Dermis microvascular lymphatic vessel endothelial cell (primary cell): Measurements from ENCODE around the gene MAGI1. TPM values are rescaled to one million over a fixed set of nuclear protein-coding genes. Genes with fewer than 3 reads are reported as not detected.

Source experiments
- DNase-seq, 2 donors: peaks; one replicate each; pipeline versions ENCODE4 v3.0.0 to v3.0.0-alpha.2; 2010; ENCODE audit warnings: low read depth in 2 of 2
- total RNA-seq: library from RNA; depleted of rRNA; stranded (reverse); fragments of >200 nt; gene quantifications from 2 replicates; pipeline ENCODE4 v1.2.1, GENCODE V29; 2014

MAGI1 gene
- total RNA-seq, 1 donor from 2014 or later = 49.0 TPM

DNA sequence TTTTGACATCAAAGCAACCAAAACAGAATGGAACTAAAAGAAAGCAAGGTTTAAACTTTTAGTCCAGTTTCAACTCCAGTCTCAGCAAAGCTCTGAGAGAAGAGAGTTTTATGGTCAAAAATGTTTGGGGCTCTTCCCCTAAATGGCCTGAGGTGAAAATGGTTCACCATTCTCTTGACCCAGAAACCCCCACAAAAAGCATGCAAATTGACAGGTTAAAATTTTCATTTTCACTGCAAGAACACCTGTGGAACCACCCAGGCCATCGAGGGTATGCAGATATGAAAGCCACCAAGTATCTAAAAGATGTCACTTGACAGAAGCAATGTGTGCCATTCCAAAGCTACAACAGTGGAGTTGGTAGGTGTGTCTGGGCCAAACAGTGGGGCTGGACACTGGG lies 195.0 kb downstream of the MAGI1 start:
- DNase-seq = no peak

DNA sequence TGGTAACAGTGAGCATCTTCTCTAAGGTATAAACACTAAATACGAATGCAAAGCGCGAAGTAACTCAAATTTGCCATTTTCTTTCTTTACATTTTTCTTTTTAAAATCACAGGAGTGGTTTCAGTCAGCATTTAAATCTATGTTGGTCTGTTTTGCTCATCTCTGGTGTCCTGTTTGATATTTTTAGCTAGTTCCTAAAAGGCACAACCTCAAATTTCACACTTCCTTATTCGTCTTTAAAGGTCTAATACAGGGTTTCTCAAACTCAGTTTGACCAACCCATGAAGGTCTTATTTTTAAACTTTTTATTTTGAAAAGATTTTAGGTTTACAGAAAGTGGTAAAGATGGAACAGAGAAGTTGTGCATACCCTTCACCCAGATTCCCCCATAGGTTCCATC lies 201.1 kb downstream of the MAGI1 start:
- DNase-seq = no peak

- no peak for DNase-seq
These were observed 202.7 kb downstream of the MAGI1 start for GRCh38 chr3:65836047-65836446.

- peak in 1 of 2 donors; percentile 41 for DNase-seq
These were observed 204.8 kb downstream of the MAGI1 start for GRCh38 chr3:65833761-65834505.

GRCh38 chr3:65831733-65832425 lies 206.8 kb downstream of the MAGI1 start:
- DNase-seq = no peak

- DNase-seq = no peak
These were observed 207.6 kb downstream of the MAGI1 start for GRCh38 chr3:65830948-65831732.

GRCh38 chr3:65829228-65829627 lies 209.5 kb downstream of the MAGI1 start:
- no peak for DNase-seq

DNA sequence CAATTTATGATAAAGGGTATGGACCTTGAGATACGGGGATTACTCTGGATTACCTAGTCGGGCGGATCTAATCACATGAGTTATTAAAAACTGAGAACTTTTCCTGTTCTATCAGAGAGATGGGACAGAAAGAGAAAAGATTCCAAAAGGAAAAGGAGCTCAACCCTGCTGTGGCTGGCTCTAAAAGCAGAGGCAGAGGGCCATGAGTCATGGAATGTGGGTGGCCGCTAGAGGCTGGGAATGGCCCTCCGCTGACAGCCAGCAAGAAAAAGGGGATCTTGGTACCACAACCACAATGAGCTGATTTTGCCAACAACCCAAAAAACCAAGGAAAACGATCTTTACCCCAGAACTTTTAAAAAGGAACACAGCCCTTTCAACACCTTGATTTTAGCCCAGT lies 210.0 kb downstream of the MAGI1 start:
- DNase-seq = no peak

- no peak for DNase-seq
These were observed 211.6 kb downstream of the MAGI1 start for GRCh38 chr3:65827076-65827475.

DNA sequence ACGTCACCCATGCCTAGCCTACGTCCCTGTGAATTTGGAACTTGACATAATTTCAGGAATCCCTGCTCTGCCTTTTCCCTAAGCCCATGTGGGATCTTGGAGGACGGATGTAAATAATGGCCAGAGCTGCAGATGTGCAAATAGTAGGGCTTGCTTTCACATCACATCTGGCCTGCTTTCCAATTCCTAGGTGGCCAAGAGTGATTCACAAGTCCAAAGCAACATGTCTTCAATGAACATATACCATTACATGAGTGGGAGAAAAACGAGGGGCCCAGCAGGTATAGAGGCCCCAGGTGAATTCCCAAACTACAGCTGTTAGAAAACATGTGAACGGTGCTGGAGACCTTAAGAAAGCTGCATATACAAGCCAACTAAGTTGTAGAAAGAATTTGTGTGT lies 214.6 kb downstream of the MAGI1 start:
- DNase-seq = no peak

DNA sequence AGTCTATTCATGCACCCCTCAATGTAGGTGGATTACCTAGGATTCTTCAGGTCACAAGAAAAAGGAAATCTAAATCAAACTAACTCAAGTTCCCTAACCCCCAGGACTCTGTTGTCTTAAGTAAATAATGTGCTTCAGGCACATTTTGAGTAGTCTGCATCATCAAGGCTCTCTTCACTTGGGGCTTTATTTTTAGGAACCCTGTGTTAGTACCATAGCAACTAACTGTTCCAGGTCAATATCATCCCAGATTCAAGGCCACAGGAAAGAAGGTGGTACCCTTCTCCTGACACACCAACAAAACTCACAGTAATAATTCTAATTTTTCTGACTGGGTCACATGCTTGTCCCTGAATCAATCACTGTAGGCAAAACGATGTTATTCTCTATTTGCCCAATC lies 218.1 kb downstream of the MAGI1 start:
- no peak for DNase-seq

GRCh38 chr3:65819896-65820295 lies 218.8 kb downstream of the MAGI1 start:
- DNase-seq = no peak

DNA sequence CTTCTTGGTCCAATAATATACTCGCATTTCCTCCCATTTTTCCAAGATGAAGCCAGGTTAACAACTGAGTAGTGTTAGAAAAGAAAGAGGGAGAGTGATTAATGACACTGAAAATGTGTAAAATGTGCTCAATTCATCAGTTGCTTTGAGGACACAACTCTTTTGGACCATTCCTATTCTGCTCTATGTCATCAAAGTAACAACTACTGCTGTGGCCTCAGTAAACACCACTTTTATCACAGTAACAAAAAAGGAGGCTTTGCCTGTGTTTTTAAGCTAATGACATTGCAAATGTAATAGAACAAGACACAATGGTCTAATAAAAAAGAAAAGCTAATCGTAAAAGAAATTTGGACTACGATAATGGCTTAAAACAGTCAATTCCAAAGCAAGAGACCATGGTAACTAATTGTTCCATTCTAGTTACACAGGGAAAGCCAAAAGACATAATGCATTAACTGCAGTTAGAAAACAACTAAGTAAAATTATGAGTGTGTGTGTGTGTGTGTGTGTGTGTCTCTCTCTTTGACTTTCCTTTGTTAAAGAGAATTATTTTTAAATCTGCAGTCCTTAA lies 221.1 kb downstream of the MAGI1 start:
- no peak for DNase-seq

- DNase-seq = no peak
These were observed 222.5 kb downstream of the MAGI1 start for GRCh38 chr3:65816208-65816607.

- DNase-seq = no peak
These were observed 223.7 kb downstream of the MAGI1 start for GRCh38 chr3:65814845-65815578.

DNA sequence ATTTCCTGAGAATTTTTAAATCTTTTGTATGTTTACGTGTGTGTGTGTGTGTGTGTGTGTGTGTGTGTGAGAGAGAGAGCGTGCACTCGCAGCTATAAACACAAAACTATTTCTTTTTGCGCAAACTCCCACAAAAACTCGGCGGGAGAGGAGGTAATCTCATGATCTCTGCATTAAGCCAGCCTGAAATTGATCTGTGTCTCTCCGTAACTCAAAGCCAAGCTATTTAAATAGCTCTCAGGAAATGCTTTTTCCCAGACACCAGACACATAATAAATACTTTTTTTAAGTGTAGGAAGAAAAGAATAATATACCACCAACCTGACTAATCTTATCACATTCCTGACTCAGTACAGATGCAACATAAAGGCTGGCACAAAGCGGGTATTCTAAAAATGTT lies 226.8 kb downstream of the MAGI1 start:
- peak in 1 of 2 donors; percentile 34 for DNase-seq

GRCh38 chr3:65811086-65811761 lies 227.5 kb downstream of the MAGI1 start:
- DNase-seq = peak in 1 of 2 donors; percentile 21

DNA sequence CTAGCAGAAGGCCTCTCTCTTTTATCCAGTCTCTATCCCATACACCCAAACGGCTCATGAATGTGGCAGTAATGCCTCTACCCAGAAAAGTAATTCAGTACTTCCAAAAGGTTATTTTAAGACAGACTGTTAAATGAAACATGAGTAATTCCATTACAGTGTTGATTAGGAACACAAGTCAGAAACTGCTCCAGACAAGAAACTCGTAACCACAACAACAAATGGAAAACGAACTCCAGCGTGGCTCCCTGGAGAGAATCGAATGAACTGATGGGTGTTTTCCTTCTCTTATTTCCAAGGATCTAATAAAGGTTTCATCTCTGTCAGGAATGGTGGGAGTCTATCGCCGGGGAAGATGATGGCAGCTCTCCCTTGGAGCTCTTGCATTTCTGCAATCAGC lies 228.4 kb downstream of the MAGI1 start:
- DNase-seq = no peak

GRCh38 chr3:65809641-65810150 lies 229.0 kb downstream of the MAGI1 start:
- no peak for DNase-seq

DNA sequence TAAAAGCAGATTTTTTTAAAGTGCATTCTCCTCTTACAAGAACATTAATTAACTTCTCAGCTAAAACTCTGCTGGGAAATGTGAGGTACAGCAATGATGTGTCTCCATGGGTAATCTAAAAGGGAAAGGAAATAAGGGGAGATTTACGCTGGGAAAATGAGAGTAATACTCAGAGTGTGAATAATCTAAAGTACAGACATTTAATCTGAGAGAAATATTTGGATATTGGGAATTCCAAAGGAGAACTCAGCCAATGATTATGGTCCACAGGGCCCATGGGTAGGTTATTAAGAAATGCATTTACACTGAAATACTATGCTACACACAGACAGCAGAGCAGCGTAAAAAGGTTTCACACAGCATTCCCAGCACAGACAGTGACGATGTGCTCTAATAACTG lies 229.9 kb downstream of the MAGI1 start:
- no peak for DNase-seq

GRCh38 chr3:65808407-65808806 lies 230.3 kb downstream of the MAGI1 start:
- no peak for DNase-seq
